NCI-H748 treated with DMSO at 0.1 percent for 48 hours (cell line): ENCODE measurements around the gene CARD14.
"Not testable (repeated sequence)": the region's sequence is repeated elsewhere in the genome, so short reads cannot be mapped to it uniquely, and the experiment has no call there.

Experiments
- DNase-seq: peaks from one replicate; lab custom pipeline; 2025; lab: John Stamatoyannopoulos, UW

CARD14 gene

GRCh38 chr17:80251966-80252365 is 82.1 kb downstream of the CARD14 start:
- DNase-seq, result no peak

- DNase-seq, result no peak
Observed at GRCh38 chr17:80252871-80253270, 83.0 kb downstream of the CARD14 start.

- DNase-seq, result no peak
Observed at GRCh38 chr17:80253631-80254395, 84.0 kb downstream of the CARD14 start.

- no peak for DNase-seq
Observed at GRCh38 chr17:80254396-80255251, 84.8 kb downstream of the CARD14 start.

GRCh38 chr17:80256034-80256350 is 86.2 kb downstream of the CARD14 start:
- no peak for DNase-seq

GRCh38 chr17:80257716-80258213 is 87.9 kb downstream of the CARD14 start:
- no peak for DNase-seq

GRCh38 chr17:80258296-80258695 is 88.5 kb downstream of the CARD14 start:
- not testable (repeated sequence) for DNase-seq
